ENCODE data around the gene MICAL2.

Gene MICAL2

DNA sequence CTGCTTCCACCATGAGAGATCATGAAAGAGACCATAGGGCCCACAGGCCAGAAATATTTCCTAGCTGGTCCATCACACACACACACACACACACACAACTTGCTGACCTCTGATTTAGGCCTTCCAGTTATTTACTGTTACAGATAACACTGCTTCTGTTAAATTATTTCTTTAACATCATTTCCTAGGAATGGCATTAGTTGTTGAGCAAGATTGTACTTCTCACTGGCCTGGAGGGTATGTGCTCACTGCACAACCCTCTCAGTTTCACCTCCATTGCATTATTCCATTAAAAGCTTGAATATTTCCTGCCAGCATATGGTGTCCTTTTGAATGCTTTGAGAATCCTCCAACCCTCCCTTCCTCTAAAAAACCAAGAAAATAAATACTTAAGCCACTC is 104.4 kb downstream of the MICAL2 start:
- DNase-seq, result no peak

DNA sequence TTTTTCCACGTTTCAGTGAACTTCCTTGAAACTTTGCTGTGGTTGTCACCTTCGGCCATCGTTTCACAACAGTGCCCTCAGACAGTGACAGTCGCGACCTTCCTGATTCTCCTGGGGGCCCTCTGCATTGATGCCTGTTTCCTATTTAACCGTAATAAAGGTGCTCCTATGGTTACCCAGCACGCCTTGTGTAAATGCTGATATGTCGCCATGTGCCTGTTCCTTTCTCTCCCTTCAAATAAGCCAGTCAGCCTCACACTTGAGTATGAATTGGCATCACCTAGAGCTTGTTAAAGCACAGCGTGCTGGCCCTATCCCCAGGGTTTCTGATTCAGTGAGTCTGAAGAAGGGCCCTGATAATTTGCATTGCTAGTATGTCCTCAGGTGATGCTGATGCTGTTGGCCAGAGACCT is 104.8 kb downstream of the MICAL2 start:
- DNase-seq, result no peak

DNA sequence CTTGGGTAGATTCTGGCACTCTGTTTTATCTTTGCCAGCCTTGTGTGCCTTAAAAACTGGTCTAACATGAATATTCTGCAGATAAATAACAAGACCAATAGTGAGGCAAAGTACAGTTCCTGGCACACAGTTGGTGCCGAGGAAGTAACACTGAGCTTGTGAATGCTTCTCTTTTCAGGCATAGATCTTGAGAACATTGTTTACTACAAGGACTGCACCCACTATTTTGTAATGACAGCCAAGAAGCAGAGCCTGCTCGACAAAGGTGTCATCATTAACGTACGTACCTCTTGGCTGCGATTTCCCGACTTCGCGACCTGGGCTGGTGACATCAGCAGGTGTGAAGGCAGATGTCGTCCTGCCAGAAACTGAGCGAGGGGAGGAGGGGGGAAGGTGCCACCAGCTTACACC is 105.7 kb downstream of the MICAL2 start:
- no peak for DNase-seq

- DNase-seq, result no peak
Measured at GRCh38 chr11:12216671-12217374, 106.4 kb downstream of the MICAL2 start.

- no peak for DNase-seq
Measured at GRCh38 chr11:12217879-12218278, 107.5 kb downstream of the MICAL2 start.

- no peak for DNase-seq
Measured at GRCh38 chr11:12218909-12219308, 108.5 kb downstream of the MICAL2 start.

GRCh38 chr11:12219757-12220156 is 109.4 kb downstream of the MICAL2 start:
- DNase-seq, result no peak

GRCh38 chr11:12220305-12220704 is 109.9 kb downstream of the MICAL2 start:
- no peak for DNase-seq

GRCh38 chr11:12221051-12221535 is 110.7 kb downstream of the MICAL2 start:
- no peak for DNase-seq

DNA sequence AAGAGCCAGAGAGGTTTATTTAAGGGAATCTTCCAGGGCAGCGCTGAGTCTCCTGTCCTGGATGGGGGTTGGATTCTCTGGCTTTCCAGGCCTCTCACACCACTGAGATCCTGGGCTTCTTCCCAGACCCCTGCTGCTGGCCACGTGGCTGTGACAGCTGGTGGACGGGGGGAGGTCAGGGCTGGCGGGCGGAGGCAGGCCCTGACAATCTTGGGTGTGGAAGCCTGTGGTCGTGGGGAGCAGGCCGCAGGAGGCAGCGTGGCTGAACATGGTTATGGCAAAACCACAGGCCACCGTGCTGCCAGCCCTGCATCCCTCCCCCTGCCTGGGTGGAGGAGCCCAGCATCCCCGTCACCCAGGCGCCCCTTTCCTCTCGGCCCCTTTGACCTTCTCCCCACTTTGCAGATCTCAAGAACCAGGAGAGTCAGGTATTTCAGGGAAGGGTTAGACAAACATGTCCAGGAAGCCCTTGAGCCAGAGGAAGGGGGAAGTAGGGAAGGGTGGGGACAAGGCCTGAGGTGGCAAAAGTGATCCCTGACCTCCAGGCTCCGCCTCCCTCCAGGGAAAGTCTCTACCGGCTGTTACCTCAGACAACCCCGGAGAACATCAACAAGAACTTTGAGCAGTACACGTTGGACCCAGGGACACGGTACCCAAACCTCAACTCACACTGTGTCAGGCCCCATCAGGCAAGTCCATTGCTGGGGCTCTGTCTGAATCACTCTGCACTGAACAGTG is 111.8 kb downstream of the MICAL2 start:
- no peak for DNase-seq

- no peak for DNase-seq
Measured at GRCh38 chr11:12223771-12224536, 113.6 kb downstream of the MICAL2 start.

DNA sequence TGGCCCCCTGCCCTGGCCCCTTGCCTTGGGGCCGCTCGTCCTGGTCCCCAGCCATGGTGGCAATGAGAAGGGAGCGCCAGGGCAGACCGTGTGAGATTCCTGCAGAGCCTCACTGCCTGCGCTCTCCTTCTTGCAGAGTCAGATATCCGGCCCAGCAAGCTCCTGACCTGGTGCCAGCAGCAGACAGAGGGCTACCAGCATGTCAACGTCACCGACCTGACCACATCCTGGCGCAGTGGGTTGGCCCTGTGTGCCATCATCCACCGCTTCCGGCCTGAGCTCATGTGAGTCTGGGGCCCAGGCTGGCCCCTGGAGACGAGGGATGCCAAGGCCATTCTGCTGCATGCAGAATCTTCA is 114.1 kb downstream of the MICAL2 start:
- DNase-seq, result peak; percentile 91

- DNase-seq, result no peak
Measured at GRCh38 chr11:12225046-12225739, 114.8 kb downstream of the MICAL2 start.

- no peak for DNase-seq
Measured at GRCh38 chr11:12226093-12226492, 115.7 kb downstream of the MICAL2 start.

DNA sequence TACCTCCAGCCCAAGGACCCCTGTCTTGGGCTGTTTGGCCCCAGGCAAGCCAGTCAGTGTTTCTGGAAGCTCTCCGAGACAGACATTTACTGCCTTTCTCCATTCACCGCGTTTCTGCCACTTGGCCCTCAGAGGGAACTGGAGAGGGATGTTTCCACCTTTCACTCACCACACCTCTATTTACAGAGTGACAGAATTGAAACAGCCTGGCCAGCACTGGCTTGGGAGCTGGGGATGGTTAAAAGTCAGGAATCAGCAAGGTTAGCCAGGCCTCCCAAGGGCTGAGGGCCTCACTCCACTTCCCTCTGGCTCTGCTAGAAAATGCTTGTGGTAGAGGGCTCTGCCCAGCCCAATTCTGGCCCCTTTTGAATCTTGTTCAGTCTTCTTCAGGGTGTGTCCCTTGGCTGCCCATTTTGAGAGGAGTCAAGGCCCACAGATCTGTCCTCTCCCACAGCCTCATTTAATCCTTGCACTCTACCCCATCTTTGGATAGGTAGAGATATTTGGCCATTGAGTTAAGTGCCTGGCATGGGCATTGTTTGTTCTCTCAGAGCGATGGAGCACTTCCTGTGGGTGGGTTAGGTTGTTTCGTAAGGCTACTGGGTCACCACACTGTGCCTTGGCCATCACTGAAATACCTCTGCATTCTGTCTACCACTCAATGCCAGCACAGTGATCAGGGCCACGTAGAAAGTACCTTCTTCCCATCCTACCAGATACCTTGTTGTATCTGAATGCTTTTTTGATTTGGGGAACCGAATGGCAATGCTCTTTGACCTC is 119.2 kb downstream of the MICAL2 start:
- no peak for DNase-seq

DNA sequence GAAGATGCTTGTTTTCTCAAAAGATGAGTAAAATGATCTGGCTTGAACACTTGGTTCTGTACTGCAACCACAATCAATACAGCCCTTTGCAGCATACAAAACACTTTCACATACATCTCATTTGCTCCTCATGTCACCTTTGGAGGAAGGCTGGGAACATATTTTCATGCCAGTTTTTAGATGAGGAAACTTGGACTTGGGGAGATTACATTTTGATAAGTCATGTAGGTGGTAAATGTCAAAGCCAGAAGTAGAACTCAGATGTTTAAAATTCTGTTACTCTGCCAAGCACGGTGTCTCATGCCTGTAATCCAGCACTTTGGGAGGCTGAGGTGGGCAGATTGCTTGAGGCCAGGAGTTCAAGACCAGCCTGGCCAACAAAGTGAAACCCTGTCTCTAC is 121.8 kb downstream of the MICAL2 start:
- no peak for DNase-seq

DNA sequence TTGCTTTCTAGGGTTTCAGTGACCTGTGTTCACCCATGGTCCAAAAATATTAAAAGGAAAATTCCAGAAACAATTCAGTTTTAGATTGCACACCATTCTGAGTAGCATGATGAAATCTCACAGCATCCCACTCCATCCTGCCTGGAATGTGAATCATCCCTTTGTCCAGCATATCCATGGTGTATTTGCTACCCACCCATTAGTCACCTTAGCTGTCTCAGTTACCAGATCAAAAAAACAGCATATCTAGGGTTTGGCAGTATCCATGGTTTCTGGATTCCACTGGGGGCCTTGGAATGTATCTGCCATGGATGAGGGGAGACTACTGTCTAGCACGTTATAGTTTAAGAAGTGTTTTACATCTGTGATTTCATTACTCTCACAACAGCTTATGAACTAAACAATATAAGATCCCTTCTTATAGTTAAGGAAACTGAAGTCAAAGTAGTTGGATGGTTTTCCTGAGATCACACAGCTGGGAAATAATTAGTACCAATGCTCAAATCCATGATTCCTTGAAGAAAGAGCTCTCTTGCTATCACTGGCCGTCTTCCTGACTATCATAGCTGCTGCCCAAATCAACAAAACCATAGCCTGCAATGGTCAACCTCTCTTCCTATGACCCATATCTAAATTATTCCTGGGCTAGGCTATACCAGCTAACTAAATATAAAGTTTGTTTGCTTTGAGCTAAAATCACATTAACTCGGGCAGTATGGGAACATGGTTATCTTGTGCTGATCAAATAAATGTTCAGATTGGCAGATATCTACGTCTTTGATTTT is 122.6 kb downstream of the MICAL2 start:
- no peak for DNase-seq

DNA sequence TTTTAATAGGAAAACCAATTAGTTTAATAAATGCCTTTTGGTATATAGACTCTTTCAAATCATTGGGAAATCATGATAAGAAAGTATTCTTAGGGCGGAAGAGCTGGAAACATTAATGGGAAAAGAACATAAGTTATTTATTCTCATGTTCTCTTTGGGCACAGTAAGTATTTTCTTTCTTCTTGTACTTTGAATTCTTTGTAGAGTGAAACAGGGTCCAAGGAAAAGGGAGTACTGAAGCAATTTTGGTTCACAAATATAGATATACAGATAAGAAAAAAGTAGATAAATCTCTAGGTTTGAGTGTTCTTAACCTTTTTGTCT is 123.2 kb downstream of the MICAL2 start:
- DNase-seq, result no peak

- DNase-seq, result no peak
Measured at GRCh38 chr11:12234221-12234620, 123.8 kb downstream of the MICAL2 start.

GRCh38 chr11:12235080-12235479 is 124.7 kb downstream of the MICAL2 start:
- no peak for DNase-seq

- DNase-seq, result no peak
Measured at GRCh38 chr11:12235553-12235946, 125.2 kb downstream of the MICAL2 start.

All from CD4-positive, alpha-beta T cell treated with Interleukin-17A for 4 hours (primary cell).